RKO (cell line): ENCODE data around the gene FCHSD1.
"Not testable (repeated sequence)": the region's sequence is repeated elsewhere in the genome, so short reads cannot be mapped to it uniquely, and the experiment has no call there.

Source experiments
- DNase-seq: peaks from one replicate; pipeline ENCODE4 v3.0.0-alpha.2; 2016; ENCODE audit warnings: low spot score

FCHSD1 gene

DNA sequence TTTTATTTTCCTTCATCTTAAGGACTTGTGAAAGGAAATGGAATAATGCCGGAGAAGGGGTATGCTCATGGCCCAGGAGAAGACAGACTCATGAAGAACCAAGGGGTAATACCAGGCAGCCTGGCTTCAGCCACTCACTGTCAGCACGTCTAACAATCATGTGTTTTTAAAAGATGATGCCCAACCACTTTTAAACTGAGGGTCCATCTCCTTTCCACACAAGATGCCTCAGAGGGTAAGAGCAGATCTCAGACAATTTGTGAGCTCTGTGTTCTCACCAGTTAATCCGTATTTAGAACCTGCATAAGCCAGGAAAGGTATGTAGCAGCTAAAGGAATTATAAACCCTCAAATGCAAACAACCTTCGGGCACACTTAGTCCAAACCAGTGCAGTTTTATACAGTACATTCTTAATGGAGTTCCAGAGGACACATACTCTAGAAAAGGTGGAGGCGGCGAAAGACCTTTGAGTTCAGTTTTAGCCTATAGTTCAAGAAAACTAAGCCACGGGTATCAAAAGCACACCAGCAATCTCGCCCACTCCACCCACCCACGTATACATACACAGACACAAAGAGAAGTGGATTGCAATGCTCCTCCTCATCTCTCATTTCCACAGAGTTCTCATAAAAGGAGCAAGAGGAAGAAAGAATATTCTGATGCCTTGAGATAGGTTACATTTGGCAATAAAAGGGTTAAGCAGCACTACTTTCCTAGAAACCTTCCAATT, 35.1 kb downstream of the FCHSD1 start:
- DNase-seq, result no peak

DNA sequence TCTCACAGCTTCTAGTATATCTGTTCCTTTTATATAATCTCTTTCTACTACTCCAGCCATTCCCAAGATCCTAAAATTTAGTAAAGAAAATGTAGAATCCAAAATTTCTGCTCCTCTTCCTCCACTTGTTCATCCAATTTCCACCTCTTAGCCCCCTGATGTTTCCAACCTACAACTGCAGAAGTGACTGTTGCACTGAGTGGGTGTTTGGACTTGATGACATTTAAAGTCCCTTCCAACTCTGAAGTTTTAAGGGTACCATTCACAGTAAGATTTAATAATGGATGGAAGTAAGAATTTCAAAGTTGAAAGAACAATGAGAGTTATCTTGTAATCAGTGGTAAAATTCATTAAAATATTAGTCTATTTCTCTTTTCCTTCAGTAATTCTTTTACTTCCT, 37.9 kb downstream of the FCHSD1 start:
- DNase-seq, result no peak

DNA sequence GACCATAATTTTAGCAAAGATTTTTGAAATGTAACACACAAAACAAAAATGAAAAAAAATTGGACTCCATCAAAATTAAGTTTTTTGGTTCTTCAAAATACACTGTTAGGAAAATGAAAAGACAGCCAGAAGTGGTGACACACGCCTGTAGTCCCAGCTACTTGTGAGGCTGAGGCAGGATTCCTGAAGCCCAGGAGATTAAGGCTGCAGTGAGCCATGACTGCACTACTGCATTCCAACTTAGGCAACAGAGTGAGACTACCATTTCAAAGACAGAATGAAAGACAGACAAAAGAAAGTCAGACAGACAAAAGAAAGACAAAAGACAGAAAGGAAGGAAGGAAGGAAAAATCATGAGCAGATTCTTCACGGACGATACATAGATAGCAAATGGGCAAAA, 39.9 kb downstream of the FCHSD1 start:
- no peak for DNase-seq

DNA sequence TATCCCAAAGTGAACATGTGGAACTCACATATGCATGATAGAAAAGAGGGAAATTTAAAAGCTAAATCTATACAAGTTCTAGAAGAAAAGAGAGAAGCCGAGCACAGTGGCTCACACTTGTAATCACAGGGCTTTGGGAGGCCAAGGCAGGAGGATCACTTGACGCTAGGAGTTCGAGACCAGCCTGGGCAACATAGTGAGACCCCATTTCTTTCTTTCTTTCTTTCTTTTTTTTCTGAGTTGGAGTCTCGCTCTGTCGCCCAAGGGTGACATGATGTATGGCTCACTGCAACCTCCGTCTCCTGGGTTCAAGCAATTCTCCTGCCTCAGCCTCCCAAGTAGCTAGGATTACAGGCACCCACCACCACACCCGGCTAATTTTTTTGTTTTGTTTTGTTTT, 41.3 kb downstream of the FCHSD1 start:
- DNase-seq, result not testable (repeated sequence)

DNA sequence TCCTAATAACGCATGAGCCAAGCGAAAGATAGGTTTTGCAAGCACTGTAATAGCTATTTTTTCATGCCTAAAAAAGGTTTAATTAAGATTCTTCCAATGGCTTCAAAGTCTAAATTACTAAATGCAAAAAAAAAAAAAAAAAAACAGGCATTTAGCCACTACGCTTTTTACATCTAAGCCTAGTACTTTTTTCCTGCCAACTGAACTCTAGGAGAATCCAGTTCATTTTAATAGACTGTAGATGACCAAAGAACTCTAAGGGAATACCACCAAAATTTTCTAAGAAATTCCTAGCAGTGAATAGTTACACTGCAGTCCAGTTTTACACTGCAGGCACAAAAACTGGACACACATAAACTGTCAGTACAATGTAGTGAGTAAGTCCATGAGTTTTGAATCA, 42.2 kb downstream of the FCHSD1 start:
- no peak for DNase-seq

DNA sequence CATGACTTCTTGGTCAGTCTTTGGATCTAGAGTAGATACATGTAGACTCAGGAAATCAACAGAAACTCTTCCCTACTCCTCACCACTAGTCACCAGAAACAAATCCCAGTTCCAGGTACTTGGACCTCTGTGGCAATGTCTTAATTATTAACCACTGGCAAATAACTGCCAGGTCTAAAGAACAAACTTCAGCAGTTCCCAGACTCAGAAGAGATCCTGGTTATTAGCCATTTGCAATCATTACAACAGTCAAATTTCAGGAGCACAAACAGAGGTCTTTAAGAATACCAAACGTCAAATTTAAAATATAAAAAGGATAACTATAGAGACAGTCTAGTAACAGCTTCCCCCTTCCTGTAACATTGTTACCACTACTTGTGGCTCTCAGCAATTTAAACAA, 42.7 kb downstream of the FCHSD1 start:
- no peak for DNase-seq

DNA sequence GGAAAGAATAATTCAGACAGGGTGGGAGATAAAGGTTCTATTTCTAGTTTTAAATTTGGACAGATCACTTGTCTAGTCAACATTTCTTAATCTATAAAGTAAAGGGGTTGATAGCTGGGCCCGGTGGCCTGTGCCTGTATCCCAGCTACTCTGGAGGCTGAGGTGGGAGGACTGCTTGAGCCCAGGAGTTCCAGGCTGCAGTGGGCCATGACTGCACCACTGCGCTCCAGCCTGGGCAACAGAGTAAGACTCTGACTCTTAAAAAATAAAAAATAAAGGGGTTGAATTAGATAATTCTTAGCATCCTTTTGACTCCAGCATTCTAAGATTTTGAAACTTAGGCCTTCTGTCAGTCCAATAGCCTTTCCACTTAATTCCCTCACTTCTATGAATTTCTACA, 43.2 kb downstream of the FCHSD1 start:
- DNase-seq, result no peak

DNA sequence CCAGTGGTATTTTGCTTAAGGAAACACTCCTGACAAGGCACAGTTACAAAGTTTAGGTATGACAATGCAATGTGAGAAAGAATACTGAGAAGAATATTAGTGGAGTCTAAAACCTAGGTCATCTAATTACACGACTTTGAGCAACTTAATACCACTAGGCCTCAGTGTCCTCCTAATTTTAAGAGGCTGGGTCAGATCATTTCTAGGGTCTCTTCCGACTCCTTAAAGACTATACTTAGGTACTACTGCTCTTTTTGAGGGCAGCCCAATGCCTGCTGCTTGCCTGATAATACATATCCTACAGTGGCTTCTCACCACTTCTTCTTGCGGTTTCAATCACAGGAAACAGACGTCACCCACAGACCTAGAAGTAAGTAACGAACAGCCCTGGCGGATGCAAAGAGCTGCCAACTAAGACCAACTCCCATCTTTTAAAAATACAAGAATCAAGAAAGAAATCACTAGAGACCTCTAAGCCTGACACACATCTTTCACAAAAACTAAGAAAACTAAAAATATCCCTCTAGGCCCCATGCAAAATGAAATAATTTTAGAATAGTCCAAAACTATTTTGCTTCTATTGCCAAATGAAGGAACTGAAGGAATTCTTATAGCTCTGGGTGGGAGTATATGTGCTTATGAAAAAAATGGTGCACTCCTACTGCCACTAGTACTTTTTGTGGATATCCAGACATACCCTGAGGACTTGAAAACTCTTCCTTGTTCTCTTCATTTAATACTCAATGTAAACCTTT, 45.5 kb downstream of the FCHSD1 start:
- DNase-seq, result no peak

DNA sequence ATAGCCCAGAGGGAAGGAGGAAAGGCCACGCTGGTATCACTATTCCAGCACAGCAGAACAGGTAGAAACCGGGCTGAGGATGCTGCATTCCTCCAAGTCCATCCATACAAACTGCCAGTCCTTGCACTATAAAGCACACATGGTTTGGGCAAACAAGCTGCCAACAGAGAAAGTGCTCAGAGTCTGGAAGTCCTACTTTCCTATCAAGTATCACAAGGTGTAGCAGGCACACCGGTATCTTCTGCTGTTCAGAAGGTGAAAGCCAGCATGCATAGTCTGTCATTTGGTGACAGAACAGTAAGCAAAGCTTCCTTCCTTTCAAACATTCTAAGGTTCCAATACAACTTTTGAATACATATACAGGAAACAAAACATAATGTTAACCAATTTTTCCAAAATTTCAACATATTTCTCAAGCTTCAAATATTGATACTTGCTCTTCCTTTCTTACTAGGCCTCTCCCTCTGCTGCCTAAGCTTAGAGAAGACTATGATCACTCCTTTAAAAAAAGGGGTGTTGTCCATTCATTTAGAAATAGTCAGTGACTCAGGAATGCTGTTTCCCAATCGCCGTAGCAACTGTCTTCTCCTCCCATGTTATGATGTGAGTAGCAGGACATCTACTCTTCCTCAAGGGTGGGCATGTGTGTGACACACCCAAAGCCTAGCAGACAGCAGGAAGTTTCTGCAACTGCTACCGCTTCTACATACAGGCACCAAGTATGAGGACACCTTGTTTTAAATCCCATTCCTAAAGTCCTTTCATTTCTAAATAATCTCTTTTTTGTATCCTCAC, 47.1 kb downstream of the FCHSD1 start:
- peak; percentile 87 for DNase-seq

DNA sequence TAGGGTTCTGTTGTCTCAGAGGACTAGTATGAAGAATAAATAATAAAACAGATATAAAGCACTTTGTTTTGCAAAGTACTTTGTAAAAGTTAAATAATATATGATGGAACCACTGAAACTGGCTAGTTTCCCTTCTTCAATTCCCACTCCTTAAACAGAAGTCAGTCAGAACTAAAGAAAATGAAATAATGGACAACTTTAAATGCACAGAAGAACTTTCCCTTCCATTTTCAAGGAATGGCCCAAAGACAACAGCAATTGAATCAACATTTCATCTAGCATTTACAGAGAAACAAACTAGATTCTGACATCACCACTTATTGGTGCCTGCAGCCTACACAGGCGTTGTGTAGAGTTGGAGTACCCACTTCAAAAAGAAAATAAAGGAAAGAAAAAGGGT, 48.6 kb downstream of the FCHSD1 start:
- no peak for DNase-seq

DNA sequence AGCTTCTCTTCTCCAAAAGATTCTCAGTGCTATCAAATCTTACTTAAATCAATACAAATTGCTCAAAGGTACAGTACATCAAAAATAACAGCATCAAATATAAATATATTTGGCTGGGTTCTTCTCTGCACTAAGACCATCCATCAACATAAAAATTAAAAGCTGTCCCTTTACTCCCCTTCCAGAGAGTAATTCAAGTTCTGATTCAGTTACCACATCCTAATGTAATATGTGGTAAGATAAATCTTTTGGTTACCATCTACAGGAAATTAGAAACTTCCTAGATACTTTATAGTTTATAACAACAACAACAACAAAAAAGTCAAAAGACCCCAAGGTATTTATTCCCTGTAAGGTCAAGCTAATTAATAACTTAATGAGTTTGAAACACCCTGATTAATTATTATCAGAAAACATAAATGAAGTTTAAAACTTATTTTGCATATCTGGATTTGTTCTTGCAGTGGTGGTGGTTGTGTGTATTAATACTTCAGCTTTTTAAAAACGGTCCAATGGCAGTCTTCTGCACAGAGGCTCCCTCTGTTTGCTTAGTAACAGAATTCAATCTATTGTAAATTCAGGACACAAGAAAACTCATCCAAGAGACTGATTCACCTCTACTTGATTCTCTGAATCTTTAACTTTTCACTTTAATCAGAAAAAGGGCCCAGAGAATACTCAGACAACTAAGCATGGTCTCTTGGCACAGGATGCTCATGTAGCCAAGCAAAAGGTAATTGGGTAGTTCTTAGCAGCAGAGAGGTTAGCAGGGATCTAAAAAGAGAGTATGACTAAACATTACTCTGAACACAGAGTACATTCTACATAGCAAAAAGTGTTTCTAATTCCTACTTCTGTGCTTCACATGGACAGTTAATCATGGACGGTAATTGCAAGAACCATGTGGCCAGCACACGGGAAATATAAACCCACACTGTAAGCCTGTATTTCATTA, 52.5 kb downstream of the FCHSD1 start:
- no peak for DNase-seq

DNA sequence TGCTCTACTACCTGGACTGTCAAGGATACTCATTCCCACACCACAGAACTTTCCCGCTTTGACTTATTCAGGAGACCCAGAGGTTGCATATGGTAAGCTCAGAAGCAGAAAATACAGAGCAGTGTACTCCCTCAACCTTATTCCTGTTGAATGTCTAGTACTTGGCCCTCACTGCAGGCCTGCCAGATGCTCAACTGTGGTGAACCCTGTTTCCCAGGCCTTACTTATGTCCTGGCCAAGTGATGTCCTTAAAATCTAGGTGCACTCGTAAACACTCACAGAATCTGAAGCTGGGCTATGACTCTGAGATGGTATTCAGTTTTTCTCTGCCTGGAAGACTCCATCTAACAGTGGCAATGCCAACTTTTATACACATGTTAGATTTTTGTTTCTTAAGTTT, 53.4 kb downstream of the FCHSD1 start:
- no peak for DNase-seq

DNA sequence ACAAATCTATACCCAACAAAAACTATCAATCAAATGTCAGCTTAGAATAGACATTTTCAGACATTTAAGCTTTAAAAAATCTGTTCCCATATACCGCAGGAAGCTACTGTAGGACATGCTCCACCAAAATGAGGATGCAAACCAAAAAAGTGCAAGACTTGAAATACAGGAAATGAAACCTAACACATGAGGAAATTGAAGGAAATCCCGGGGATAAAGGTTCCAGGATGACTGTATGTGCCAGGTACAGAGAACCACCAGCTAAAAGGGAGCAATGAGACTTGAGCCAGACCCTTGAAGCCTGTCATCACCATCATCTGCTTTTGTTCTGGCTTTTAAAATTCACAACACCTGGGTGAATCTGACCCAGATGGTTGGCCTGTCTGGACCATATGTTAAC, 53.8 kb downstream of the FCHSD1 start:
- no peak for DNase-seq

DNA sequence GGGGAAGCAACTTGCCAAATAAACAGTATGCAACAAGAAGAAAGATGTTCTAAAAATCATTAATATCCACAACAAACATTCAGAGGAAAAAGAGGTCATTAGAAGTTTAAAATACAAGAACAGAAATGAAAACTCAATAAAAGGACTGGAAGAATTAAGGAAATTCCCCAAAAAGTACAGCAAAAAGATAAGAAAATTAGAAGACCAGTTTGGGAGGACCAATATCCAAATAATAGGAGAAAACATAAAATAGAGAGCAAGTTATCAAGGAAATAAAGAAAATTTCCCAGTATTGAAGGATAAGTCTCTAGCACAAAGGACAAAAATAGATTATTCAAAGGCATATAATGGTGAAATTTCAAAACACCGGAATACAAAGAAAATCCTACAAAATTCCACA, 54.4 kb downstream of the FCHSD1 start:
- DNase-seq, result no peak

DNA sequence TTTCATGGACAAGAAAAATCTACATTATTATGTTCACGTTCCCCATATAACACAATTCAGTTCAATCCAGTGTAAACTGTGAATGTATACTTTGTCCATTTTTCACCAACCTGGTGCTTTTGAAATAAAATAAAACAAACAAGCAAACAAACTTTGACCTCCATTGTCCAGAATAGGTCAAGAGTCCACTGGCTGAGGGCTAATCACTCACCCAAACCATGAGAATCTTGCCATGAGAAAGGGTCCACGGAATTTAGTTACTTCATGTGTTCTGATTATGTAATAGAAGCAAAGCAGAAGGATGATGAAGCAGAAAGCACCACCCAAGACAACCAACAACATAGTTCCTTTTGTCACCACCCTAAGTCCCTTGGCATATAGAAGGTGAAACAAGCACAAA, 61.1 kb downstream of the FCHSD1 start:
- DNase-seq, result no peak
